Activated B cell treated with CpG ODN at 0.5 μM for 24 hours (primary cell): ENCODE results near the gene CADM2. TPM values are rescaled to one million over a fixed set of nuclear protein-coding genes. Genes with fewer than 3 reads are reported as not detected.

Source experiments
- ATAC-seq: fragments of 200-7000 bp; cut with Tn5 transposase; one replicate; pipeline ENCODE4 v1.10.0; 2021; ENCODE audit warnings: low read depth, mild to moderate bottlenecking, moderate library complexity
- CTCF ChIA-PET: fragments of 350-600 bp; sonication (Branson Sonifier 250); formaldehyde crosslinking; loops from one replicate; lab custom pipeline; 2021; ENCODE audit warnings: antibody characterized with exemption; lab: Charles Lee
- POLR2A ChIA-PET: fragments of 350-600 bp; sonication (Branson Sonifier 250); formaldehyde crosslinking; loops from one replicate; lab custom pipeline; 2021; ENCODE audit warnings: antibody characterized with exemption; lab: Charles Lee
- DNase-seq: peaks from one replicate; pipeline ENCODE4 v3.0.0; 2022
- H3K27ac Mint-ChIP-seq: one replicate; pipeline ENCODE4 v1.8.0; 2020; ENCODE audit warnings: mixed read lengths
- H3K27me3 Mint-ChIP-seq: one replicate; pipeline ENCODE4 v1.8.0; 2021; ENCODE audit warnings: mixed read lengths
- H3K36me3 Mint-ChIP-seq: one replicate; pipeline ENCODE4 v1.8.0; 2021; ENCODE audit warnings: low read depth, mixed read lengths
- H3K4me1 Mint-ChIP-seq: one replicate; pipeline ENCODE4 v1.8.0; 2021; ENCODE audit warnings: mixed read lengths
- H3K4me3 Mint-ChIP-seq: one replicate; pipeline ENCODE4 v1.8.0; 2020; ENCODE audit warnings: mild to moderate bottlenecking, mixed read lengths
- H3K9me3 Mint-ChIP-seq: one replicate; pipeline ENCODE4 v1.8.0; 2020; ENCODE audit warnings: mixed read lengths
- intact Hi-C: fragments of 100-400 bp; cut with micrococcal nuclease; formaldehyde crosslinking; loops from one replicate; pipeline ENCODE4 v1.15.1; 2024
- total RNA-seq: library from RNA; stranded (reverse); gene quantifications from 2 replicates; pipeline ENCODE4 v1.2.3, GENCODE V29; 2022
- TF ChIP-seq, protein P1 (sequence below): fragments of 200-600 bp; IDR thresholded peaks from one replicate; pipeline ENCODE4 v1.8.0; 2022; ENCODE audit warnings: antibody characterized with exemption, mild to moderate bottlenecking

Gene CADM2
- total RNA-seq, 1 donor from 2014 or later: not detected

- no peak for ATAC-seq
- H3K4me3 Mint-ChIP-seq: no peak overlapping the region
These were observed 714.0 kb downstream of the CADM2 start for GRCh38 chr3:85672761-85673160.

DNA sequence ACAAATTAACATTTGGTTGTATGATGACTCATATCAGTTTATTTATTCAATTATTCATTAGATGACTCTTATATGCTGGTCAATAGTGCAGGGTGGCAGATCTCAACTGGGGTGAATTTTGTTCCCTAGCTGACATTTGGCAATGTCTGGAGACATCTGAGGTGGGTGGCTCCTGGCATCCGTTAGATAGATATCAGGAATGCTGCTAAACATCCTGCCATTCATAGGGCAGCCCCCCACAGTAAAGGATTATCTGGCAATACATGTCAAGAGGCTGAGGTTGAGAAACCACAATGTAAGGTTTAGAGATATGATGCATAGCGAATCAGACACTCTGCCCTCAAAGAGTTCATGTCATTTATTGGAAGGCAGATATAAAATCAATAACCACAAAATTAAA, 719.9 kb downstream of the CADM2 start:
- Mint-ChIP-seq H3K27ac (no peak overlapping the region), H3K4me1 (no peaks in the 10 kb centered on the region), H3K9me3 (peaks cover 4% of the 10 kb centered on the region), H3K4me3 (no peak overlapping the region), H3K27me3 (no peaks in the 10 kb centered on the region), H3K36me3 (no peaks in the 10 kb centered on the region)
- intact Hi-C loops: no loop called here
- CTCF ChIA-PET: no interaction called here
- DNase-seq: no peak
- ATAC-seq: no peak
- POLR2A ChIA-PET: no interaction called here
- TF ChIP-seq, protein P1, sequence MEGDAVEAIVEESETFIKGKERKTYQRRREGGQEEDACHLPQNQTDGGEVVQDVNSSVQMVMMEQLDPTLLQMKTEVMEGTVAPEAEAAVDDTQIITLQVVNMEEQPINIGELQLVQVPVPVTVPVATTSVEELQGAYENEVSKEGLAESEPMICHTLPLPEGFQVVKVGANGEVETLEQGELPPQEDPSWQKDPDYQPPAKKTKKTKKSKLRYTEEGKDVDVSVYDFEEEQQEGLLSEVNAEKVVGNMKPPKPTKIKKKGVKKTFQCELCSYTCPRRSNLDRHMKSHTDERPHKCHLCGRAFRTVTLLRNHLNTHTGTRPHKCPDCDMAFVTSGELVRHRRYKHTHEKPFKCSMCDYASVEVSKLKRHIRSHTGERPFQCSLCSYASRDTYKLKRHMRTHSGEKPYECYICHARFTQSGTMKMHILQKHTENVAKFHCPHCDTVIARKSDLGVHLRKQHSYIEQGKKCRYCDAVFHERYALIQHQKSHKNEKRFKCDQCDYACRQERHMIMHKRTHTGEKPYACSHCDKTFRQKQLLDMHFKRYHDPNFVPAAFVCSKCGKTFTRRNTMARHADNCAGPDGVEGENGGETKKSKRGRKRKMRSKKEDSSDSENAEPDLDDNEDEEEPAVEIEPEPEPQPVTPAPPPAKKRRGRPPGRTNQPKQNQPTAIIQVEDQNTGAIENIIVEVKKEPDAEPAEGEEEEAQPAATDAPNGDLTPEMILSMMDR: no peak

More at GRCh38 chr3:85672761-85673160, 714.0 kb downstream of the CADM2 start:
- CTCF ChIA-PET: no interaction called here
- POLR2A ChIA-PET: no interaction called here
- Mint-ChIP-seq H3K36me3 (no peaks in the 10 kb centered on the region), H3K27me3 (no peaks in the 10 kb centered on the region), H3K4me1 (no peaks in the 10 kb centered on the region), H3K9me3 (no peaks in the 10 kb centered on the region), H3K27ac (no peak overlapping the region)
- DNase-seq: no peak
- TF ChIP-seq, protein P1: no peak
- intact Hi-C loops: no loop called here

- Mint-ChIP-seq H3K4me3 (no peak overlapping the region), H3K27ac (no peak overlapping the region), H3K36me3 (no peaks in the 10 kb centered on the region), H3K27me3 (no peaks in the 10 kb centered on the region), H3K4me1 (no peaks in the 10 kb centered on the region), H3K9me3 (peaks cover 11% of the 10 kb centered on the region)
- DNase-seq: no peak
- intact Hi-C loops: no loop called here
- ATAC-seq: no peak
- POLR2A ChIA-PET: no interaction called here
- CTCF ChIA-PET: no interaction called here
- TF ChIP-seq, protein P1: no peak
These were observed 723.1 kb downstream of the CADM2 start for GRCh38 chr3:85681906-85682305.

DNA sequence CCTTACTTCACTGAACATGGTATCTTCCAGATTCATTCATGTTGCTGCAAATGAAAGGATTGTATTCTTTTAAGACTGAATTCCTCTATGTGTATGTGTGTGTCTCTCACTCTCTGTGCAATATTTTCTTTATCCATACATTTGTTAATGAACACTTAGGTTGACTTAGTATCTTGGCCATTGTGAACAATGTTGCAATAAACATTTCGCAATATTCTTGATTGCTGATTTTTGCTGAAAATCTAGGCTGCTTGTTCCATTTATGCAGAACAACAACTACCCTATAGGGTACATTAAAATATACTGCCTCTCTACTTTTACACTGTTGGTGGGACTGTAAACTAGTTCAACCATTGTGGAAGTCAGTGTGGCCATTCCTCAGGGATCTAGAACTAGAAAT, 732.4 kb downstream of the CADM2 start:
- ATAC-seq: no peak

GRCh38 chr3:85697156-85697555, 738.4 kb downstream of the CADM2 start:
- TF ChIP-seq, protein P1: no peak
- no peak overlapping the region for H3K27ac Mint-ChIP-seq
- H3K4me3 Mint-ChIP-seq: no peak overlapping the region
- no peaks in the 10 kb centered on the region for H3K4me1 Mint-ChIP-seq
- CTCF ChIA-PET: no interaction called here
- H3K27me3 Mint-ChIP-seq: no peaks in the 10 kb centered on the region
- H3K36me3 Mint-ChIP-seq: no peaks in the 10 kb centered on the region
- DNase-seq: no peak
- intact Hi-C loops: no loop called here
- peaks cover 11% of the 10 kb centered on the region for H3K9me3 Mint-ChIP-seq
- POLR2A ChIA-PET: no interaction called here
- no peak for ATAC-seq

More for the DNA sequence above, 732.4 kb downstream of the CADM2 start:
- ChIA-PET CTCF (no interaction called here), POLR2A (no interaction called here)
- intact Hi-C loops: no loop called here
- Mint-ChIP-seq H3K36me3 (no peaks in the 10 kb centered on the region), H3K4me1 (no peaks in the 10 kb centered on the region), H3K27ac (no peak overlapping the region), H3K4me3 (no peak overlapping the region), H3K27me3 (no peaks in the 10 kb centered on the region), H3K9me3 (peaks cover 5% of the 10 kb centered on the region)
- DNase-seq: no peak
- TF ChIP-seq, protein P1: no peak
